Erythroblast (primary cell): ENCODE data around the gene MRPL40.
A peak's percentile ranks its signal among the peaks of the same experiment; 100 is the strongest.

ENCODE experiments used
- DNase-seq, 2 experiments: peaks; one replicate each; lab custom pipeline; 2025; lab: John Stamatoyannopoulos, UW
- GATA1 ChIP-seq: IDR thresholded peaks from 2 replicates; pipeline ENCODE4 v1.6.1; 2011; ENCODE audit warnings: low read depth, mild to moderate bottlenecking, control low read depth, low read length, moderate library complexity
- POLR2A ChIP-seq: IDR thresholded peaks from 2 replicates; pipeline ENCODE4 v1.6.1; 2011; ENCODE audit warnings: mild to moderate bottlenecking, low read length

The MRPL40 gene

DNA sequence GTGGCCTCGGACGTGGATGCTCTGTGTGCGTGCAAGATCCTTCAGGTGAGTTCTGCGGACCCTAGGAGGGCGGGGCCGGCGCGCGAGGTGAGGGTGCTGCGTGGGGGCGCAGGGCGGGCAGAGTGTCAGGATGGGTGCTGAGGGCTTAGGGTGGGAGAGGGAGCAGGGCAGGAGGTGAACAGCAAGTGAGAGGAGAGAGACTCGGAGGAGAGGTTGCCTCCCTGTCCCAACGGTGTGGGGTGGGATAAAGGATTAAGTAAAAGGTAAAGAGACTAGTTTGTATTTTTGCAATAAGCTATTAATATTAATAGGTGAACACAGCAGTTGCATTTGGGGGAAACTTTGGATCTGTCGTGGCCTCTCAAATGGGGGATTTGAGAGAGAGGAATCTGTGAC, 47.8 kb downstream of the MRPL40 start:
- peak in 1 of 2 experiments; percentile 62 for DNase-seq
- TF ChIP-seq GATA1 (no peak), POLR2A (no peak)

- TF ChIP-seq GATA1 (no peak), POLR2A (no peak)
- peak; percentile 22 to 45 for DNase-seq
Observed at GRCh38 chr22:19480789-19481188, 48.4 kb downstream of the MRPL40 start.

GRCh38 chr22:19482297-19482696, 50.0 kb downstream of the MRPL40 start:
- DNase-seq: no peak
- no peak for TF ChIP-seq POLR2A
- TF ChIP-seq GATA1: no peak

DNA sequence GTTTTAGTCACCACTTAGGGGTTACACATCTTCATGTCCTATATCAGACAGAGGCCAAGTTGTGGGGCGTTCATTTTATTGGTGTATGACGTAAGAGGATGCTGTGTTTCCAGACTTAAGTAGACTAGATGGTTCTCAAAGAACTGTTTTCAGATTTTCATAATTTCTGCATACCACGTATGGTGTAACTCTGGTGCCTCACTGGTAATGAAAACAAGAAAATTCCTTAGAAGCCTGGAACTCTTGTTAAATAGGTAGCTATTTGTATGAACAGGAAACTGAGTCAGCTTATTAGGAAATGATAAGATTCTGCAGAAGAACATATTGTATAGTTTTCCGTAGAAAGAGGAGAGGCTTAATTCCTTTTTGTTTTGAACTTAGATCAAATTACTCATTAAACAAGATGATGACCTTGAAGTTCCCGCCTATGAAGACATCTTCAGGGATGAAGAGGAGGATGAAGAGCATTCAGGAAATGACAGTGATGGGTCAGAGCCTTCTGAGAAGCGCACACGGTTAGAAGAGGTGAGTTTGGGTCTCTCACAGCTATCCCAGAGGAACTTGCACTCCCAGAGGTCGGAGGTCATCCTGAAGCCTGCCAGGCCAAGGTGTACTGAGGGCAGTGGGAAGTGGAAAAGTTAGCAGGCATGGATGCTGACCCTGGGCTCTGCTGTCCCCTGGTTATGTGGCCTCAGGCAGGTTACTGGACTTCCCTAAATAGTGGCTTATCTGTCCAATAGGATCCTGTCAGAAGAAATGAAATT, 51.3 kb downstream of the MRPL40 start:
- no peak for DNase-seq
- TF ChIP-seq GATA1: no peak
- no peak for TF ChIP-seq POLR2A
